NCI-H2107 treated with DMSO at 0.1 percent for 48 hours (cell line): ENCODE measurements around the gene AUTS2.
A peak's percentile ranks its signal among the peaks of the same experiment; 100 is the strongest.

ENCODE experiments used
- DNase-seq: peaks from one replicate; lab custom pipeline; 2025; ENCODE audit not compliant: unreplicated experiment; lab: John Stamatoyannopoulos, UW

The AUTS2 gene

GRCh38 chr7:70016044-70016770, 417.9 kb downstream of the AUTS2 start:
- DNase-seq: no peak

DNA sequence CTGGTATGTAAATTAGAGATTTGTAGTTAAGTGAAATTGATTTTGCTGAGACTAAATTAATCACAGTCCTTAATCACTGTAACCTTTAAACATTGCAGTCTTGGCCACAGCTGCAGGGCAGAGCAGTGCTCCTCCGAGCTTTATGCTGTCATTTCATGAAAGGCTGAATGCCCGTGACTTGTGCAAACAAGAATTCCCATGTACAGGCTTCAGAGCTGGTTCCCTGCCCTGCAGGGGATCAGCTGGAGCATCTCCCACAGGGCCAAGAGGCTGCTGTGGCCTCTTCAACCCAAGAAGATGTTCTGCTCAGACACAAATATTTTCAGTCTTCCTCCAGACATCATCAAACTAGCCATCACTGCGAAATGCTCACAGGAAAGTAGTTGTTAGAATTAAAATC, 419.1 kb downstream of the AUTS2 start:
- no peak for DNase-seq

DNA sequence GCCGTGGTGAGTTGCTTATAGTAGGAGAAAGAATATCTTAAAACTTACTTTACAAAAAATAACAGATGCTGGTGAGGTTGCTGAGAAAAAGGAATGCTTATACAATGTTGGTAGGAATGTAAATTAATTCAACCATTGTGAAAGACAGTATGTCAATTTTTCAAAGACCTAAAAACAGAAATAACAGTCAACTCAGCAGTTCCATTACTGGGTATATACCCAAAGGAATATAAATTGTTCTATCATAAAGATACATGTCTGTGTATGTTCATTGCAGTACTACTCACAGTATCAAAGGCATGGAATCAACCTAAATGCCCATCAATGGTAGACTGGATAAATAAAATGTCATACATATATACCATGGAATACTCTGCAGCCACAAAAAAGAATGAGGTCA, 420.4 kb downstream of the AUTS2 start:
- DNase-seq: no peak

GRCh38 chr7:70027867-70028266, 429.6 kb downstream of the AUTS2 start:
- DNase-seq: no peak

- no peak for DNase-seq
These were observed 430.3 kb downstream of the AUTS2 start for GRCh38 chr7:70028620-70029019.

GRCh38 chr7:70029993-70030392, 431.7 kb downstream of the AUTS2 start:
- no peak for DNase-seq

- no peak for DNase-seq
These were observed 432.5 kb downstream of the AUTS2 start for GRCh38 chr7:70030745-70031144.

GRCh38 chr7:70031245-70031644, 433.0 kb downstream of the AUTS2 start:
- DNase-seq: no peak

- peak; percentile 62 for DNase-seq
These were observed 434.4 kb downstream of the AUTS2 start for GRCh38 chr7:70032649-70033048.

- DNase-seq: no peak
These were observed 435.0 kb downstream of the AUTS2 start for GRCh38 chr7:70033226-70033625.

DNA sequence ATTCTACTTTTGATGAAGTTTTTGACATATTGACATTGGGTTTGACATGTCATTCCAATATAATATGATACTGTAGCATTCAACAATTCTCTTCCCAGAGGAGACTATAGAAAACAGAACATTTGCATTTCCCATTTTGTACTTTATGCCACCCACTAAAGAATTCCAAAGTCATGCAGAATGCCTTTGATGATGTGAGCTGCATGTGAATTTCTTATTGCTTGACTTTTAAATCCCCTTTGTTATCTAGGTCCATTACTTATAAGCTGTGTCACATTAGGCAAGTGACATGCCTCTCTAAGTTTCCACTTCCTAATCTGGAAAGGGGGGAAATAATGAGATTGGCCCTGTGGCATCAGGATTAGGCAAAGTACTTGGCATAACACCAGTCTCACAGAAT, 436.7 kb downstream of the AUTS2 start:
- DNase-seq: no peak

- no peak for DNase-seq
These were observed 437.2 kb downstream of the AUTS2 start for GRCh38 chr7:70035519-70035918.

- DNase-seq: no peak
These were observed 437.7 kb downstream of the AUTS2 start for GRCh38 chr7:70035955-70036354.

- no peak for DNase-seq
These were observed 438.4 kb downstream of the AUTS2 start for GRCh38 chr7:70036695-70037094.

DNA sequence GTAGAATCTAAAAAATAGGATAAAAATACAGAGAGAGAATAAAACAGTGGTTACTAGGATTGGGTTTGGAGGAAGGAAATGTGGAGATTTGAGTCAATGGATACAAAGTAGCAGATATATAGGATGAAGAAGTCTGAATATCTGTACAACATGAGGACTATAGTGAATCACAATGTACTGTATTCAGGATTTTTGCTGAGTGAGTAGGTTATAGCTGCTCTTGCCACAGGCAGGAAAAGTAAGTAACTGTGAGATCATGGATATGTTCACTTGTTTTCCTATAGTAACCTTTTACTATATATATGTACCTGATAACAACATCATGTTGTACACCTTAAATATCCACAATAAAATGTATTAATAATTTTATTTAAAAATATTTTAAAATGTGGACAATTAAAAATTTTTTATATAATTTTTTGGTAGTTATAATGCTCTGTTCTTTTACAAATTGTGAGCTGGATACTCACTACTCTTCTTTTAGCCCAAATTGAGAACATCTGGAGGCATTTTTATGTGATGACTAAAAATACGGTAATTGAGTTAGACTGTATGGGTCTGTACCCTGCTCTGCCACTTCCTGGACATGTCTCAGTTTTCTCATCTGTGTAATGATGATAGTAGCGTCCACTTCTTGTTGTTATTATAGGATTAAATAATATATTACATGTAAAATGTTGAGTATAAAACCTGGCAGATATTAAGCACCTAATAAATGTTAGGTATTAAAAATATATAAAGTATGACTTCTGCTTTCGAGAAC, 439.1 kb downstream of the AUTS2 start:
- no peak for DNase-seq

GRCh38 chr7:70040051-70040450, 441.8 kb downstream of the AUTS2 start:
- no peak for DNase-seq

DNA sequence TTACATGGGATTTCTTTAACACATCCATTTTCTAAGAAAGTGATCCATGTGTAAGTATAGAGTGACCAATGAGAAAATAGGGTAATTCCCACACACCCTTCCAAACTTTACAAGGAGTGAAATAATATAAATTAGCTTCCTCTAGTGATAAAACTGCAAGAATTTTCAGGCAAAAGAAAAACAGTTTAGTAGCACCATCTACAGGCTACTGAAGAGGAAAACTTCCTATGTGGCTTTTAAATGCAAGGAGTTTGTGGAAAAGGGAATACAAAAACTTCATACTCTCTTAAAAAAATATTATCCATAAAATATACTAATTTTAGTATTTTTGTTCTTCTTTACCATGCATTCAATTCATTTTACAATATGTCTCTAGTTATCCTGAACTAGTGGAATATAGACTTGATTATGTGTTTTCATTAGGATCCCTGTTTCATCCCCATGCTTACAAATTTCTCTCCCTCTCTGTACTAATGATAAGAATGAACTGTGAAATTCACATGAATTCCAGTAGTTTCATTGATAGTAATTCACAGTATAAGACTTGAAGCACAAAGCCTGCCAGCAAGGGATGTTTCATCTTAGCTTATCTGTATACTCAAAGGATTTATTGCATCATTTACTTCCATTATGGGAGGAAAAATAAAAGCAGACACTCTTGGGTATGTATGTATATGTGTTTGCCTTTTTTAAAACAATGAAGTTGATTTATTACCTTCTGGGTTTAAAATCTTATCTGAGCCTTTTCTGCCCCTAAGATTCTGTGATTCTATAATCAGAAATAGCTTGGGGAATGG, 442.9 kb downstream of the AUTS2 start:
- peak; percentile 57 for DNase-seq

DNA sequence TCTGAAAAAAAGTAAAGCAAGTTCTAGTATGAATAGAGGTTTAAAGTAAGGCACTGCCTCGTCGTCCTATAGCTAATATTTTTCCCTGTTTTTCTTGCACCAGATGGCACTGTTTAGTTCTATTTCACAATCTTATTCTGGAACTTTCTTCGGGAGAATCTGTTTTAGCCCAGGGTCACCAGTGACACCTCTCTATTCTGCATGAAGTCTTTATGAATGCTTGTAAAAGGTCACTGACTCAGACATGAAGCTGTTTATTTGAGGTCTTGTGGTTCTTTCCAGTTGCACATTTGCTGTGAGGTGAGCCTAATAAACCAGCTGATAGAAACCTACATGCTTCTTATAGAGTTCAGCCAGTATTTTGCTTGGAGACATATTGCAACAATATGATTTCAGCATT, 444.3 kb downstream of the AUTS2 start:
- DNase-seq: peak; percentile 52

GRCh38 chr7:70043015-70043538, 444.8 kb downstream of the AUTS2 start:
- DNase-seq: no peak

- DNase-seq: no peak
These were observed 445.8 kb downstream of the AUTS2 start for GRCh38 chr7:70044064-70044463.

DNA sequence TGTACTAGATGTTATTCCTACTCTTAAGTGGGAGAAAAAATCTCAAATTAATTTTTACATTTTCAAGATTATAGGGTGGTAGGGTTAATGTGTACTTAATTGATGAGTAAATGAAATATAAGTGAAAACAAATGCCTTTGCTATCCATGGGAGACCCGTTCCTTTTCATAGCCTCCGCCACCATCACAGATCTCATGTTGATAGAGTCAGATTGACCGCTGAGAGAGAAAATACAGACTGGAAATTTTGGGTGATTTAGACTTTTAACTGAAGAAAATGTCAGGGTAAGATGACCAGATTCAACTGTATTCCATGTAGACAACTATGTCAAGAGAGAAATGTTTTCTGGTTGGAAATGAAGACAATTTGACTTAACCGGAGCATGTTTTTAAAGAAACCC, 446.2 kb downstream of the AUTS2 start:
- DNase-seq: no peak

- DNase-seq: no peak
These were observed 446.7 kb downstream of the AUTS2 start for GRCh38 chr7:70044981-70045380.
